ENCODE results near the gene MBP.

- TF ChIP-seq EZH2 (conservative IDR thresholded peaks at IDR 0.05; ENCODE audit: low read depth, low read length) (no peak), ZBTB20 (CRISPR knock-in tag; IDR thresholded peaks at IDR 0.05; ENCODE audit: borderline replicate concordance, low read depth) (no peak), CHD2 (IDR thresholded peaks at IDR 0.05; ENCODE audit: low read depth, low read length) (no peak), IKZF5 (CRISPR knock-in tag; IDR thresholded peaks at IDR 0.05) (no peak), ZNF577 (CRISPR knock-in tag; IDR thresholded peaks at IDR 0.05; ENCODE audit: borderline replicate concordance, low read depth) (no peak), SAFB2 (CRISPR knock-in tag; IDR thresholded peaks at IDR 0.05; ENCODE audit: borderline replicate concordance, low read depth) (no peak), NONO (IDR thresholded peaks at IDR 0.05) (no peak), NONO (CRISPR knock-in tag; conservative IDR thresholded peaks at IDR 0.05) (no peak)
Measured at GRCh38 chr18:77030201-77030600, 102.4 kb downstream of the MBP start.

Measured in HepG2 (cell line).